ENCODE results near the gene GNAZ.
A peak's percentile ranks its signal among the peaks of the same experiment; 100 is the strongest.

The GNAZ gene

DNA sequence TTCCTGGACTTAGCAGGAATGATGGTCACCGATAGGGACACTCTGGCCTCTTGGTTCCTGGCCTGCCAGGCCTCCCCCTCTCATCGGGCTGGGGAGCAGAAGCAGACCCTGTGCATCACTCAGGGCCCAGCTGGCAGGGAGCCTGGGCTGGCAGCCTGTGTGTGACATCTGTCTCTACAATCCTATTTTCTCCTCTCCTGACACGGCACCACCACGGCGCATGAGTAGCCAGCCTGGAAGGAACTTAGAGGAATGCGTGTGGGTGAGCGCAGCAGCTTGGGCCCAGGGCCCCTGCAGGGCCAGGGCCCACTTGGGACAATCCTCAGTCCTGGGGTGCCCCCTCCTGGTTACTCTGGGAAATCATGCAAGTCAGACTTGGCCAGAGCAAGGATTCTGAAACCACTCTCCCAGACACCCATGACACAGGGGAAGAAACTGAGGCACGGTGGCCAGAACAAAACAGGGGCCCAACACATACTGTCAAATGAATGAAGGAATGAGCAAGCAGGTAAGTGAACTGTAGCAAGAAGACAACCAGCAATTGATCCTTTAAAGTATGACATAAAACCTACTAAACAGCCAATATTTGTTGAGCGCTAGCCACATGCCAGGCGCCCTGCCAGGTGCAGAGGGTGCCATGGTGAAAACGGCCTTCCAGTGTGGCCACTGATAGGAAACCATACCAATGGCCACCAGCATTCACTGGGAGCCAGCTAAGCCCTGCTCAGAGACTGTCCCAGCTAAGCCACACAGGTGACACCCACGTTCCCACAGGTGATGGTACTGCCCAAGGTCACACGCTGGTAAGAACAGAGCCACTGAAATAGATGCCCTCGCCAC, 58.2 kb downstream of the GNAZ start:
- Histone ChIP-seq H3K27ac (ENCODE audit: low read depth, low read length) (no peak overlapping the region), H3K4me2 (ENCODE audit: low read length) (no peak overlapping the region)
- TF ChIP-seq EZH2phosphoT487 (IDR thresholded peaks at IDR 0.05; ENCODE audit: borderline replicate concordance, low read length): no peak
- TF ChIP-seq, protein P1, sequence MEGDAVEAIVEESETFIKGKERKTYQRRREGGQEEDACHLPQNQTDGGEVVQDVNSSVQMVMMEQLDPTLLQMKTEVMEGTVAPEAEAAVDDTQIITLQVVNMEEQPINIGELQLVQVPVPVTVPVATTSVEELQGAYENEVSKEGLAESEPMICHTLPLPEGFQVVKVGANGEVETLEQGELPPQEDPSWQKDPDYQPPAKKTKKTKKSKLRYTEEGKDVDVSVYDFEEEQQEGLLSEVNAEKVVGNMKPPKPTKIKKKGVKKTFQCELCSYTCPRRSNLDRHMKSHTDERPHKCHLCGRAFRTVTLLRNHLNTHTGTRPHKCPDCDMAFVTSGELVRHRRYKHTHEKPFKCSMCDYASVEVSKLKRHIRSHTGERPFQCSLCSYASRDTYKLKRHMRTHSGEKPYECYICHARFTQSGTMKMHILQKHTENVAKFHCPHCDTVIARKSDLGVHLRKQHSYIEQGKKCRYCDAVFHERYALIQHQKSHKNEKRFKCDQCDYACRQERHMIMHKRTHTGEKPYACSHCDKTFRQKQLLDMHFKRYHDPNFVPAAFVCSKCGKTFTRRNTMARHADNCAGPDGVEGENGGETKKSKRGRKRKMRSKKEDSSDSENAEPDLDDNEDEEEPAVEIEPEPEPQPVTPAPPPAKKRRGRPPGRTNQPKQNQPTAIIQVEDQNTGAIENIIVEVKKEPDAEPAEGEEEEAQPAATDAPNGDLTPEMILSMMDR (IDR thresholded peaks at IDR 0.05; ENCODE audit: low read depth, low read length, poor library complexity, severe bottlenecking): peak; percentile 83

DNA sequence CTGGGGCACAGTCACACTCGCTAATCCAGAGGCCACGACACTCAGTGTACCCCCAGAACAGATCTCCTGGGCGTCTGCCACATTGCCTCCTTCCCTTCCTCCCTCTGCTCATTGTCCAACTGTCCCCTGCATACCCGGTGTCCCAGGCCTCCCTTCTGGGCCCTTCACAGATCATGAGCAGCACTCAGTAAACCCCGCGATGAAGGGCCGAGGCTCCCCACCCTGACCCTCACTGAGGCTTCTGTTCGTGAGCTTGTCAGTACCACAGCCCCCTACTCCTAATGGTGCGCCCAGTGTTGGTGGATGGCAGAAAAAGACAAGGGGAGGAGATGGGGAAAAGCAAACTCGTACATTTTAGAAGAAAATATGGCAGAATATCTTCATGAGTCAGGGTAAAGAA, 58.8 kb downstream of the GNAZ start:
- Histone ChIP-seq H3K27ac (ENCODE audit: low read depth, low read length) (no peak overlapping the region), H3K79me2 (ENCODE audit: control insufficient read depth, low read length) (no peaks in the 10 kb centered on the region)

More for the DNA sequence above, 58.2 kb downstream of the GNAZ start:
- Histone ChIP-seq H3K79me2 (ENCODE audit: control insufficient read depth, low read length) (no peaks in the 10 kb centered on the region), H3F3A (ENCODE audit: control insufficient read depth, insufficient read depth) (0 out of 2 replicates have a peak, but pooled peaks cover 2% of the 10 kb centered on the region), H3K9me3 (ENCODE audit: control insufficient read depth, insufficient read depth, low read length) (no peaks in the 10 kb centered on the region), H3K4me3 (ENCODE audit: low read length) (no peak overlapping the region), H3K4me1 (ENCODE audit: control insufficient read depth, low read length) (no peaks in the 10 kb centered on the region), H4K20me1 (ENCODE audit: control insufficient read depth, insufficient read depth, low read depth, low read length) (no peaks in the 10 kb centered on the region), H3K9me2 (replicated peaks; ENCODE audit: control insufficient read depth, low read length) (no peaks in the 10 kb centered on the region), H3K27me3 (ENCODE audit: control insufficient read depth, low read length) (no peaks in the 10 kb centered on the region), H3K36me3 (ENCODE audit: control insufficient read depth, low read length) (no peaks in the 10 kb centered on the region)

GRCh38 chr22:23130697-23131096, 60.4 kb downstream of the GNAZ start:
- Histone ChIP-seq H4K20me1 (ENCODE audit: control insufficient read depth, insufficient read depth, low read depth, low read length) (no peaks in the 10 kb centered on the region), H3K9me3 (ENCODE audit: control insufficient read depth, insufficient read depth, low read length) (no peaks in the 10 kb centered on the region), H3K9me2 (replicated peaks; ENCODE audit: control insufficient read depth, low read length) (no peaks in the 10 kb centered on the region), H3K27ac (ENCODE audit: low read depth, low read length) (no peak overlapping the region), H3K79me2 (ENCODE audit: control insufficient read depth, low read length) (no peaks in the 10 kb centered on the region), H3K4me3 (ENCODE audit: low read length) (no peak overlapping the region), H3K27me3 (ENCODE audit: control insufficient read depth, low read length) (no peaks in the 10 kb centered on the region), H3F3A (ENCODE audit: control insufficient read depth, insufficient read depth) (no peaks in the 10 kb centered on the region), H3K4me2 (ENCODE audit: low read length) (no peak overlapping the region), H3K36me3 (ENCODE audit: control insufficient read depth, low read length) (no peaks in the 10 kb centered on the region), H3K4me1 (ENCODE audit: control insufficient read depth, low read length) (no peaks in the 10 kb centered on the region)
- no peak for TF ChIP-seq EZH2phosphoT487 (IDR thresholded peaks at IDR 0.05; ENCODE audit: borderline replicate concordance, low read length)
- TF ChIP-seq, protein P1 (IDR thresholded peaks at IDR 0.05; ENCODE audit: low read depth, low read length, poor library complexity, severe bottlenecking): no peak

More for the DNA sequence above, 58.8 kb downstream of the GNAZ start:
- H3K4me2 ChIP-seq (ENCODE audit: low read length): no peak overlapping the region
- H3K4me3 ChIP-seq (ENCODE audit: low read length): no peak overlapping the region
- H3K36me3 ChIP-seq (ENCODE audit: control insufficient read depth, low read length): no peaks in the 10 kb centered on the region
- no peaks in the 10 kb centered on the region for H3K4me1 ChIP-seq (ENCODE audit: control insufficient read depth, low read length)
- H3K9me3 ChIP-seq (ENCODE audit: control insufficient read depth, insufficient read depth, low read length): no peaks in the 10 kb centered on the region
- 0 out of 2 replicates have a peak, but pooled peaks cover under 1% of the 10 kb centered on the region for H3F3A ChIP-seq (ENCODE audit: control insufficient read depth, insufficient read depth)
- no peaks in the 10 kb centered on the region for H4K20me1 ChIP-seq (ENCODE audit: control insufficient read depth, insufficient read depth, low read depth, low read length)
- H3K9me2 ChIP-seq (replicated peaks; ENCODE audit: control insufficient read depth, low read length): no peaks in the 10 kb centered on the region
- no peaks in the 10 kb centered on the region for H3K27me3 ChIP-seq (ENCODE audit: control insufficient read depth, low read length)
- TF ChIP-seq EZH2phosphoT487 (IDR thresholded peaks at IDR 0.05; ENCODE audit: borderline replicate concordance, low read length): no peak
- TF ChIP-seq, protein P1 (IDR thresholded peaks at IDR 0.05; ENCODE audit: low read depth, low read length, poor library complexity, severe bottlenecking): no peak
